HepG2 (cell line): ENCODE data around the gene PDE4C. TPM values are rescaled to one million over a fixed set of nuclear protein-coding genes. Genes with fewer than 3 reads are reported as not detected.

Source experiments
- AGO1 ChIP-seq: fragments of 200-400 bp; formaldehyde crosslinking; IDR thresholded peaks from 2 replicates; pipeline ENCODE4 v1.6.1; 2017; ENCODE audit warnings: mild to moderate bottlenecking, low read depth, low read length, moderate library complexity; ENCODE audit not compliant: poor library complexity, severe bottlenecking
- ATF7-NPFF ChIP-seq: sonication (generic); formaldehyde crosslinking; IDR thresholded peaks from 2 replicates; pipeline ENCODE4 v1.8.1; 2023; ENCODE audit warnings: mild to moderate bottlenecking, low read depth, missing genetic modification reagents, moderate library complexity
- CHD2 ChIP-seq: IDR thresholded peaks from 2 replicates; pipeline ENCODE4 v1.6.1; 2011; ENCODE audit warnings: low read depth, low read length, improper control_type of control experiment
- ETV6 ChIP-seq: sonication (generic); formaldehyde crosslinking; conservative IDR thresholded peaks from 2 replicates; pipeline ENCODE4 v1.4.0; 2020; ENCODE audit warnings: missing genetic modification reagents
- GFI1 ChIP-seq: sonication (generic); formaldehyde crosslinking; IDR thresholded peaks from 2 replicates; pipeline ENCODE4 v1.5.0; 2020; ENCODE audit warnings: missing genetic modification reagents, mild to moderate bottlenecking, borderline replicate concordance
- HNF4G ChIP-seq, 2 experiments: sonication (generic) in 1 of 2; formaldehyde crosslinking in 1 of 2; IDR thresholded peaks; 2 replicates each; pipeline versions ENCODE4 v1.4.0 to v1.6.1; 2011 to 2020; ENCODE audit warnings: borderline replicate concordance in 2 of 2, low read depth in 2 of 2, mild to moderate bottlenecking in 2 of 2, low read length in 1 of 2, missing genetic modification reagents in 1 of 2, moderate library complexity in 1 of 2
- MYC ChIP-seq: sonication (generic); formaldehyde crosslinking; IDR thresholded peaks from 2 replicates; pipeline ENCODE4 v1.9.0; 2021; ENCODE audit warnings: missing genetic modification reagents, borderline replicate concordance
- RBFOX2 ChIP-seq: fragments of 200-400 bp; formaldehyde crosslinking; IDR thresholded peaks from 2 replicates; pipeline ENCODE4 v1.6.1; 2017; ENCODE audit warnings: low read depth, mild to moderate bottlenecking, low read length
- ZNF143 ChIP-seq: sonication (generic); formaldehyde crosslinking; IDR thresholded peaks from 2 replicates; pipeline ENCODE4 v1.4.0; 2020; ENCODE audit warnings: missing genetic modification reagents
- ZNF274 ChIP-seq: sonication (generic); formaldehyde crosslinking; IDR thresholded peaks from 2 replicates; pipeline ENCODE4 v1.5.1; 2020; ENCODE audit warnings: mild to moderate bottlenecking, missing genetic modification reagents
- ZNF296 ChIP-seq: sonication (generic); formaldehyde crosslinking; conservative IDR thresholded peaks from 2 replicates; pipeline ENCODE4 v1.5.0; 2020; ENCODE audit warnings: mild to moderate bottlenecking, missing genetic modification reagents
- ZNF333 ChIP-seq: sonication (generic); formaldehyde crosslinking; IDR thresholded peaks from 2 replicates; pipeline ENCODE4 v1.4.0; 2020; ENCODE audit warnings: mild to moderate bottlenecking, missing genetic modification reagents, borderline replicate concordance
- ZNF543 ChIP-seq: sonication (generic); formaldehyde crosslinking; IDR thresholded peaks from 2 replicates; pipeline ENCODE4 v1.4.0; 2020; ENCODE audit warnings: mild to moderate bottlenecking, missing genetic modification reagents
- ZNF563 ChIP-seq: sonication (generic); formaldehyde crosslinking; IDR thresholded peaks from 2 replicates; pipeline ENCODE4 v1.8.0; 2022; ENCODE audit warnings: mild to moderate bottlenecking, moderate library complexity, missing genetic modification reagents
- ZNF589 ChIP-seq: sonication (generic); formaldehyde crosslinking; conservative IDR thresholded peaks from 2 replicates; pipeline ENCODE4 v1.8.0; 2022; ENCODE audit warnings: mild to moderate bottlenecking, moderate library complexity, missing genetic modification reagents
- ZNF724P ChIP-seq: sonication (generic); formaldehyde crosslinking; IDR thresholded peaks from 2 replicates; pipeline ENCODE4 v1.8.0; 2022; ENCODE audit warnings: missing genetic modification reagents, borderline replicate concordance
- ZNF746 ChIP-seq: sonication (generic); formaldehyde crosslinking; IDR thresholded peaks from 2 replicates; pipeline ENCODE4 v1.8.0; 2022; ENCODE audit warnings: mild to moderate bottlenecking, missing genetic modification reagents
- polyA plus RNA-seq, 8 experiments: library from polyadenylated mRNA; depleted of rRNA in 3 of 8; stranded (reverse) in 7 of 8; unstranded in 1 of 8; fragments of >200 nt; fragmentation: Illumina TruSeq in 4 of 8; extraction: Trizol in 4 of 8; gene quantifications; 2 replicates each; pipeline versions ENCODE4 v1.2.1 to v1.2.3, GENCODE V29; 2011 to 2016; ENCODE audit warnings: low read depth in 4 of 8, missing spikeins in 1 of 8, mixed read lengths in 1 of 8; ENCODE audit not compliant: insufficient read depth in 1 of 8
- total RNA-seq, 5 experiments: library from RNA; depleted of rRNA; stranded (reverse); fragments of >200 nt; fragmentation: Illumina TruSeq; extraction: Trizol; gene quantifications; 2 replicates each; pipeline ENCODE4 v1.2.3, GENCODE V29; 2016; ENCODE audit warnings: low read depth in 1 of 5
- TF ChIP-seq, protein P1 (sequence below): sonication (generic); formaldehyde crosslinking; IDR thresholded peaks from 2 replicates; pipeline ENCODE4 v1.9.0; 2022; ENCODE audit warnings: missing genetic modification reagents, mild to moderate bottlenecking, borderline replicate concordance
- TF ChIP-seq, protein P2 (sequence below): sonication (generic); formaldehyde crosslinking; IDR thresholded peaks from 2 replicates; pipeline ENCODE4 v1.8.1; 2023; ENCODE audit warnings: missing genetic modification reagents, inconsistent platforms, borderline replicate concordance
- TF ChIP-seq, protein P3 (sequence below): sonication (generic); formaldehyde crosslinking; IDR thresholded peaks from 2 replicates; pipeline ENCODE4 v1.5.0; 2020; ENCODE audit warnings: mild to moderate bottlenecking, missing genetic modification reagents, borderline replicate concordance
- TF ChIP-seq, protein P4 (sequence below): IDR thresholded peaks from 2 replicates; pipeline ENCODE4 v1.6.1; 2012; ENCODE audit warnings: inconsistent platforms

The PDE4C gene
- total and polyA plus RNA-seq, 2 of the 13 experiments (the other 11 are each of a cell fraction or from before 2014, with no cell fraction given), result 1.4 to 14.0 TPM

DNA sequence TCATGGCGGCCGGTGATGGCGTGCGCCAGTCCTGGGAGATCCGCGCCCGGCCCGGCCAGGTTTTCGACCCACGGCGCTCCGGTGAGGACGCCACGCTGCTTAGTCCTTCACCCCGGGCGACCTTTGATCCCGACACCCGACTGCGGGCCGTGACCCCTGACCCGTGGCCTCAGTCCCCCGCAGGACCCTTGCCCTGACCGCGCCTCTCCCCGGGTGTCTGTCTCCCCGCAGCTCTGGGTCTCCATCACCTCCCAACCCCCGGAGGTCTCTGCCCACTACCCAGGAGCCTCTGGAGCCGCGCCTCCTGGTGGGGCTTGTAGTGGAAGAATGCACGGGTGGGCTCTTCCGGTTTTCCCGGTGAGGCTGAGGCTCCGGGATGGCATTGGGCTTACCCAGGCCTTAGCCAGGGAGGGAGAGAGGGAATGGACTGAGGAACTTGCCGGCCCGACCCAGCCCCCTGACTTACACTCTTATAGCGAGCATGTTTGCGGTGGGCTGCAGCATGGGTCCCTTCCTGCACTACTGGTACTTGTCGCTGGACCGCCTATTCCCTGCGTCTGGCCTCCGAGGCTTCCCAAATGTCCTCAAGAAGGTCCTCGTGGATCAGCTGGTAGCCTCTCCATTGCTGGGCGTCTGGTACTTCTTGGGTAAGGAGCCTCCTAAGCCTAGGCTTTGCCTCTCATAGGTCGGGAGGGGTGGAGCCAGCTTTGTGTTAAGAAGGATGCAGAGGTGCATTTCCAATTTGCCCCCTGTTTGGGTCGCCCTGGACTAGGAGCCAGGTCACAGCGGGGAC, 32.7 kb downstream of the PDE4C start (continued):
- TF ChIP-seq, protein P1, sequence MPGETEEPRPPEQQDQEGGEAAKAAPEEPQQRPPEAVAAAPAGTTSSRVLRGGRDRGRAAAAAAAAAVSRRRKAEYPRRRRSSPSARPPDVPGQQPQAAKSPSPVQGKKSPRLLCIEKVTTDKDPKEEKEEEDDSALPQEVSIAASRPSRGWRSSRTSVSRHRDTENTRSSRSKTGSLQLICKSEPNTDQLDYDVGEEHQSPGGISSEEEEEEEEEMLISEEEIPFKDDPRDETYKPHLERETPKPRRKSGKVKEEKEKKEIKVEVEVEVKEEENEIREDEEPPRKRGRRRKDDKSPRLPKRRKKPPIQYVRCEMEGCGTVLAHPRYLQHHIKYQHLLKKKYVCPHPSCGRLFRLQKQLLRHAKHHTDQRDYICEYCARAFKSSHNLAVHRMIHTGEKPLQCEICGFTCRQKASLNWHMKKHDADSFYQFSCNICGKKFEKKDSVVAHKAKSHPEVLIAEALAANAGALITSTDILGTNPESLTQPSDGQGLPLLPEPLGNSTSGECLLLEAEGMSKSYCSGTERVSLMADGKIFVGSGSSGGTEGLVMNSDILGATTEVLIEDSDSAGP (CRISPR knock-in tag), result peak; percentile 32; the same call in 1 of the 2 replicates
- TF ChIP-seq ZNF724P (CRISPR knock-in tag) (peak; percentile 51; the same call in 1 of the 2 replicates), CHD2 (no peak), ZNF746 (0 out of 2 replicates have a peak, but pooled peaks have one; percentile 34), MYC (CRISPR knock-in tag) (peak; percentile 46; the same call in 1 of the 2 replicates), ZNF274 (CRISPR knock-in tag) (no peak), ETV6 (CRISPR knock-in tag) (0 out of 2 replicates have a peak, but pooled peaks have one; percentile 35), AGO1 (peak; percentile 9), ZNF333 (CRISPR knock-in tag) (0 out of 2 replicates have a peak, but pooled peaks have one; percentile 48), ZNF563 (CRISPR knock-in tag) (0 out of 2 replicates have a peak, but pooled peaks have one; percentile 60), RBFOX2 (peak; percentile 42; the same call in 1 of the 2 replicates), ZNF143 (CRISPR knock-in tag) (peak; percentile 32; the same call in 1 of the 2 replicates), ZNF543 (CRISPR knock-in tag) (0 out of 2 replicates have a peak, but pooled peaks have one; percentile 19), ZNF589 (CRISPR knock-in tag) (no peak), HNF4G (IDR thresholded peaks at IDR 0.05; ENCODE audit: borderline replicate concordance, low read depth, low read length) (peak; percentile 40; the same call in 1 of the 2 replicates), HNF4G (CRISPR knock-in tag; IDR thresholded peaks at IDR 0.05; ENCODE audit: borderline replicate concordance, low read depth) (no peak), ATF7-NPFF (CRISPR knock-in tag) (peak; percentile 50; the same call in 1 of the 2 replicates), ZNF296 (CRISPR knock-in tag) (peak; percentile 31; the same call in 1 of the 2 replicates), GFI1 (CRISPR knock-in tag) (no peak)
- TF ChIP-seq, protein P2, sequence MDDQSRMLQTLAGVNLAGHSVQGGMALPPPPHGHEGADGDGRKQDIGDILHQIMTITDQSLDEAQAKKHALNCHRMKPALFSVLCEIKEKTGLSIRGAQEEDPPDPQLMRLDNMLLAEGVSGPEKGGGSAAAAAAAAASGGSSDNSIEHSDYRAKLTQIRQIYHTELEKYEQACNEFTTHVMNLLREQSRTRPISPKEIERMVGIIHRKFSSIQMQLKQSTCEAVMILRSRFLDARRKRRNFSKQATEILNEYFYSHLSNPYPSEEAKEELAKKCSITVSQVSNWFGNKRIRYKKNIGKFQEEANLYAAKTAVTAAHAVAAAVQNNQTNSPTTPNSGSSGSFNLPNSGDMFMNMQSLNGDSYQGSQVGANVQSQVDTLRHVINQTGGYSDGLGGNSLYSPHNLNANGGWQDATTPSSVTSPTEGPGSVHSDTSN, result no peak
- TF ChIP-seq, protein P3, sequence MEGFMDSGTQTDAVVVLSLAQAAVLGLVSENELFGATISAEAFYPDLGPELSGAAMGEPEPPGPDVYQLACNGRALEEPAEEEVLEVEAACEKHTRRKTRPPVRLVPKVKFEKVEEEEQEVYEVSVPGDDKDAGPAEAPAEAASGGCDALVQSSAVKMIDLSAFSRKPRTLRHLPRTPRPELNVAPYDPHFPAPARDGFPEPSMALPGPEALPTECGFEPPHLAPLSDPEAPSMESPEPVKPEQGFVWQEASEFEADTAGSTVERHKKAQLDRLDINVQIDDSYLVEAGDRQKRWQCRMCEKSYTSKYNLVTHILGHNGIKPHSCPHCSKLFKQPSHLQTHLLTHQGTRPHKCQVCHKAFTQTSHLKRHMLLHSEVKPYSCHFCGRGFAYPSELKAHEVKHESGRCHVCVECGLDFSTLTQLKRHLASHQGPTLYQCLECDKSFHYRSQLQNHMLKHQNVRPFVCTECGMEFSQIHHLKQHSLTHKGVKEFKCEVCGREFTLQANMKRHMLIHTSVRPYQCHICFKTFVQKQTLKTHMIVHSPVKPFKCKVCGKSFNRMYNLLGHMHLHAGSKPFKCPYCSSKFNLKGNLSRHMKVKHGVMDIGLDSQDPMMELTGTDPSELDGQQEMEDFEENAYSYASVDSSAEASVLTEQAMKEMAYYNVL (CRISPR knock-in tag), result peak; percentile 27; the same call in 1 of the 2 replicates
- TF ChIP-seq, protein P4, sequence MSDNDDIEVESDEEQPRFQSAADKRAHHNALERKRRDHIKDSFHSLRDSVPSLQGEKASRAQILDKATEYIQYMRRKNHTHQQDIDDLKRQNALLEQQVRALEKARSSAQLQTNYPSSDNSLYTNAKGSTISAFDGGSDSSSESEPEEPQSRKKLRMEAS, result peak; percentile 57
